ENCODE data around the gene CREB3. TPM values are rescaled to one million over a fixed set of nuclear protein-coding genes. Genes with fewer than 3 reads are reported as not detected.

Gene CREB3
- total and polyA plus RNA-seq, 2 experiments from 2014 or later = 20.3 to 32.4 TPM

DNA sequence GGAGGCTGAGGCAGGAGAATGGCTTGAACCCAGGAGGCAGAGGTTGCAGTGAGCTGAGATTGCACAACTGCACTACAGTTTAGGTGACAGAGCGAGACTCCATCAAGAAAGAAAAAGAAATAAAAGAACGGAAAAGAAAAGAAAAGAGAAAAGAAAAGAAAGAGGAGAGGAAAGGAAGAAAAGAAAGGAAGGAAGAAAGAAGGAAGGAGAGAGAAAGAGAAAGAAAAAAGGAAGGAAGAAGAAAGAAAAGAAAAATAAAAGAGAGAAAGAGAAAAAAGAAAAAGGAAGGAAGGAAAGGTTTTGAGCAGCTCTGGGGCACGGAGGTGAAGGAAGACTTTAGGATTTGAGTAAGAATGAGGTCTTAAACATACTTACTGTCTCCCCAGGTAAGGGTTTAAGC lies 18.9 kb upstream of the CREB3 start:
- peaks cover 6% of the 10 kb centered on the region for H4K20me1 ChIP-seq (replicated peaks; ENCODE audit: insufficient read depth)

More for the DNA sequence above, 18.9 kb upstream of the CREB3 start:
- Mint-ChIP-seq H3K9me3 (no peaks in the 10 kb centered on the region), H3K27me3 (ENCODE audit: insufficient read depth, low read depth, poor library complexity) (peaks cover 6% of the 10 kb centered on the region), H3K4me1 (peaks cover 4% of the 10 kb centered on the region; the same call in 2 of the 3 replicates), H3K27ac (no peak overlapping the region), H3K4me3 (no peak overlapping the region; the same call in 2 of the 3 replicates), H3K36me3 (ENCODE audit: low read depth) (peaks cover 81% of the 10 kb centered on the region)
- DNase-seq (ENCODE audit: low spot score) (no peak), ATAC-seq (no peak)
- H3K36me3 ChIP-seq (ENCODE audit: insufficient read depth) = peaks cover 57% of the 10 kb centered on the region
- no peak overlapping the region for H3K4me2 ChIP-seq
- no peak overlapping the region for H3K27ac ChIP-seq (ENCODE audit: low read depth)
- H2AFZ ChIP-seq = no peak overlapping the region
- TF ChIP-seq ZNF114 (CRISPR knock-in tag; IDR thresholded peaks at IDR 0.05) (no peak), EZH2 (IDR thresholded peaks at IDR 0.05; ENCODE audit: low read depth, unreplicated experiment) (no peak), POLR2AphosphoS5 (IDR thresholded peaks at IDR 0.05; ENCODE audit: low read depth) (no peak), NANOG (IDR thresholded peaks at IDR 0.05; ENCODE audit: borderline replicate concordance) (no peak), EZH2phosphoT487 (IDR thresholded peaks at IDR 0.05; ENCODE audit: unreplicated experiment) (no peak), ETS1 (IDR thresholded peaks at IDR 0.05) (no peak)
- TF ChIP-seq, protein P1, sequence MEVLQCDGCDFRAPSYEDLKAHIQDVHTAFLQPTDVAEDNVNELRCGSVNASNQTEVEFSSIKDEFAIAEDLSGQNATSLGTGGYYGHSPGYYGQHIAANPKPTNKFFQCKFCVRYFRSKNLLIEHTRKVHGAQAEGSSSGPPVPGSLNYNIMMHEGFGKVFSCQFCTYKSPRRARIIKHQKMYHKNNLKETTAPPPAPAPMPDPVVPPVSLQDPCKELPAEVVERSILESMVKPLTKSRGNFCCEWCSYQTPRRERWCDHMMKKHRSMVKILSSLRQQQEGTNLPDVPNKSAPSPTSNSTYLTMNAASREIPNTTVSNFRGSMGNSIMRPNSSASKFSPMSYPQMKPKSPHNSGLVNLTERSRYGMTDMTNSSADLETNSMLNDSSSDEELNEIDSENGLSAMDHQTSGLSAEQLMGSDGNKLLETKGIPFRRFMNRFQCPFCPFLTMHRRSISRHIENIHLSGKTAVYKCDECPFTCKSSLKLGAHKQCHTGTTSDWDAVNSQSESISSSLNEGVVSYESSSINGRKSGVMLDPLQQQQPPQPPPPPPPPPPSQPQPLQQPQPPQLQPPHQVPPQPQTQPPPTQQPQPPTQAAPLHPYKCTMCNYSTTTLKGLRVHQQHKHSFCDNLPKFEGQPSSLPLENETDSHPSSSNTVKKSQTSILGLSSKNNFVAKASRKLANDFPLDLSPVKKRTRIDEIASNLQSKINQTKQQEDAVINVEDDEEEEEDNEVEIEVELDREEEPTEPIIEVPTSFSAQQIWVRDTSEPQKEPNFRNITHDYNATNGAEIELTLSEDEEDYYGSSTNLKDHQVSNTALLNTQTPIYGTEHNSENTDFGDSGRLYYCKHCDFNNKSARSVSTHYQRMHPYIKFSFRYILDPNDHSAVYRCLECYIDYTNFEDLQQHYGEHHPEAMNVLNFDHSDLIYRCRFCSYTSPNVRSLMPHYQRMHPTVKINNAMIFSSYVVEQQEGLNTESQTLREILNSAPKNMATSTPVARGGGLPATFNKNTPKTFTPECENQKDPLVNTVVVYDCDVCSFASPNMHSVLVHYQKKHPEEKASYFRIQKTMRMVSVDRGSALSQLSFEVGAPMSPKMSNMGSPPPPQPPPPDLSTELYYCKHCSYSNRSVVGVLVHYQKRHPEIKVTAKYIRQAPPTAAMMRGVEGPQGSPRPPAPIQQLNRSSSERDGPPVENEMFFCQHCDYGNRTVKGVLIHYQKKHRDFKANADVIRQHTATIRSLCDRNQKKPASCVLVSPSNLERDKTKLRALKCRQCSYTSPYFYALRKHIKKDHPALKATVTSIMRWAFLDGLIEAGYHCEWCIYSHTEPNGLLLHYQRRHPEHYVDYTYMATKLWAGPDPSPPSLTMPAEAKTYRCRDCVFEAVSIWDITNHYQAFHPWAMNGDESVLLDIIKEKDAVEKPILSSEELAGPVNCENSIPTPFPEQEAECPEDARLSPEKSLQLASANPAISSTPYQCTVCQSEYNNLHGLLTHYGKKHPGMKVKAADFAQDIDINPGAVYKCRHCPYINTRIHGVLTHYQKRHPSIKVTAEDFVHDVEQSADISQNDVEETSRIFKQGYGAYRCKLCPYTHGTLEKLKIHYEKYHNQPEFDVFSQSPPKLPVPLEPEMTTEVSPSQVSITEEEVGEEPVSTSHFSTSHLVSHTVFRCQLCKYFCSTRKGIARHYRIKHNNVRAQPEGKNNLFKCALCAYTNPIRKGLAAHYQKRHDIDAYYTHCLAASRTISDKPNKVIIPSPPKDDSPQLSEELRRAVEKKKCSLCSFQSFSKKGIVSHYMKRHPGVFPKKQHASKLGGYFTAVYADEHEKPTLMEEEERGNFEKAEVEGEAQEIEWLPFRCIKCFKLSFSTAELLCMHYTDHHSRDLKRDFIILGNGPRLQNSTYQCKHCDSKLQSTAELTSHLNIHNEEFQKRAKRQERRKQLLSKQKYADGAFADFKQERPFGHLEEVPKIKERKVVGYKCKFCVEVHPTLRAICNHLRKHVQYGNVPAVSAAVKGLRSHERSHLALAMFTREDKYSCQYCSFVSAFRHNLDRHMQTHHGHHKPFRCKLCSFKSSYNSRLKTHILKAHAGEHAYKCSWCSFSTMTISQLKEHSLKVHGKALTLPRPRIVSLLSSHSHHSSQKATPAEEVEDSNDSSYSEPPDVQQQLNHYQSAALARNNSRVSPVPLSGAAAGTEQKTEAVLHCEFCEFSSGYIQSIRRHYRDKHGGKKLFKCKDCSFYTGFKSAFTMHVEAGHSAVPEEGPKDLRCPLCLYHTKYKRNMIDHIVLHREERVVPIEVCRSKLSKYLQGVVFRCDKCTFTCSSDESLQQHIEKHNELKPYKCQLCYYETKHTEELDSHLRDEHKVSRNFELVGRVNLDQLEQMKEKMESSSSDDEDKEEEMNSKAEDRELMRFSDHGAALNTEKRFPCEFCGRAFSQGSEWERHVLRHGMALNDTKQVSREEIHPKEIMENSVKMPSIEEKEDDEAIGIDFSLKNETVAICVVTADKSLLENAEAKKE (CRISPR knock-in tag; IDR thresholded peaks at IDR 0.05) = no peak
- H3K79me2 ChIP-seq (replicated peaks; ENCODE audit: insufficient read depth) = no peaks in the 10 kb centered on the region
- H3F3A ChIP-seq (replicated peaks; ENCODE audit: low read depth) = 0 out of 2 replicates have a peak, but pooled peaks cover 3% of the 10 kb centered on the region
- H3K27me3 ChIP-seq (ENCODE audit: insufficient read depth) = no peaks in the 10 kb centered on the region
- H3K4me1 ChIP-seq (ENCODE audit: insufficient read depth) = no peaks in the 10 kb centered on the region
- no peak overlapping the region for H3K4me3 ChIP-seq
- H3K9me2 ChIP-seq (ENCODE audit: insufficient read depth) = no peaks in the 10 kb centered on the region
